ENCODE measurements around the gene DCK. TPM values are rescaled to one million over a fixed set of nuclear protein-coding genes. Genes with fewer than 3 reads are reported as not detected.

DCK gene
- total RNA-seq, 1 donor from 2014 or later = 57.1 TPM

- H3K4me3 Mint-ChIP-seq = no peak overlapping the region
- no peak overlapping the region for H3K4me2 ChIP-seq
- peaks cover 18% of the 10 kb centered on the region for H3K4me1 Mint-ChIP-seq
- H3K27me3 Mint-ChIP-seq (ENCODE audit: insufficient read depth, low read depth) = no peaks in the 10 kb centered on the region
- no peaks in the 10 kb centered on the region for H3K36me3 Mint-ChIP-seq
- no peaks in the 10 kb centered on the region for H4K20me1 ChIP-seq (ENCODE audit: low read depth)
- no peak for DNase-seq (ENCODE audit: low spot score)
- H3K27ac Mint-ChIP-seq = peak overlapping the region; percentile 23
- no peaks in the 10 kb centered on the region for H3F3A ChIP-seq (ENCODE audit: low read depth)
- H3K4me3 ChIP-seq = no peak overlapping the region
- H2AFZ ChIP-seq (replicated peaks) = peak overlapping the region; percentile 67
- H3K4me1 ChIP-seq = no peaks in the 10 kb centered on the region
- H3K36me3 ChIP-seq = no peaks in the 10 kb centered on the region
- H3K9me3 Mint-ChIP-seq = no peaks in the 10 kb centered on the region
- TF ChIP-seq EZH2phosphoT487 (IDR thresholded peaks at IDR 0.05) (no peak), CTCF (IDR thresholded peaks at IDR 0.05) (no peak), EZH2 (IDR thresholded peaks at IDR 0.05) (no peak)
- H3K9ac ChIP-seq = no peak overlapping the region
- no peaks in the 10 kb centered on the region for H3K27me3 ChIP-seq
- H3K79me2 ChIP-seq (ENCODE audit: low read depth) = no peaks in the 10 kb centered on the region
- H3K27ac ChIP-seq = no peak overlapping the region
- H3K9me3 ChIP-seq (ENCODE audit: low read depth) = no peaks in the 10 kb centered on the region
Measured at GRCh38 chr4:71074452-71075299, 81.2 kb downstream of the DCK start.

Other genes starting within 250 kb of the DCK start
- 87.4 and 136 TPM in 2 replicates for gene GRSF1, start 153.8 kb upstream of the DCK start, total RNA-seq (ENCODE audit: low replicate concordance)
- 18.9 and 30.6 TPM in 2 replicates for gene MOB1B, start 91.3 kb upstream of the DCK start, total RNA-seq (ENCODE audit: low replicate concordance)